Stomach smooth muscle (tissue), 2 donors: ENCODE results near the gene HIPK3.
"Not testable (repeated sequence)": the region's sequence is repeated elsewhere in the genome, so short reads cannot be mapped to it uniquely, and the experiment has no call there.

ENCODE experiments used
- H3K27ac ChIP-seq: one replicate; pipeline ENCODE4 v1.7.0; 2013; ENCODE audit warnings: mild to moderate bottlenecking, low read length, inconsistent platforms
- H3K27me3 ChIP-seq, 2 donors: one replicate each; pipeline ENCODE4 v1.7.0; 2013; ENCODE audit warnings: low read length in 2 of 2; ENCODE audit not compliant: insufficient read depth in 2 of 2, control insufficient read depth in 1 of 2
- H3K36me3 ChIP-seq, 2 donors: one replicate each; pipeline ENCODE4 v1.7.0; 2013; ENCODE audit warnings: low read length in 2 of 2; ENCODE audit not compliant: control insufficient read depth in 2 of 2, insufficient read depth in 2 of 2
- H3K4me1 ChIP-seq: one replicate; pipeline ENCODE4 v1.7.0; 2013; ENCODE audit warnings: low read length; ENCODE audit not compliant: control insufficient read depth, insufficient read depth
- H3K4me3 ChIP-seq, 2 donors: one replicate each; pipeline ENCODE4 v1.7.0; 2013; ENCODE audit warnings: low read length in 2 of 2
- H3K9ac ChIP-seq, 2 donors: one replicate each; pipeline ENCODE4 v1.7.0; 2013; ENCODE audit warnings: low read length in 2 of 2, mild to moderate bottlenecking in 1 of 2
- H3K9me3 ChIP-seq, 2 donors: one replicate each; pipeline ENCODE4 v1.7.0; 2013; ENCODE audit warnings: low read length in 2 of 2; ENCODE audit not compliant: control insufficient read depth in 2 of 2
- donor health status: healthy.
- donor health status: Pancreatic carcinoma.

The HIPK3 gene

GRCh38 chr11:33296695-33297094 is 39.5 kb downstream of the HIPK3 start:
- no peak overlapping the region for H3K4me3 ChIP-seq
- peaks cover 3 to 4% of the 10 kb centered on the region in 2 donors for H3K36me3 ChIP-seq

GRCh38 chr11:33303541-33303940 is 46.4 kb downstream of the HIPK3 start:
- Histone ChIP-seq H3K4me1 (peaks cover 18% of the 10 kb centered on the region), H3K27ac (no peak overlapping the region), H3K36me3 (peaks cover 0 to 3% of the 10 kb centered on the region in 2 donors), H3K9ac (no peak overlapping the region), H3K4me3 (no peak overlapping the region), H3K27me3 (no peaks in the 10 kb centered on the region), H3K9me3 (no peaks in the 10 kb centered on the region)

More at GRCh38 chr11:33296695-33297094, 39.5 kb downstream of the HIPK3 start:
- Histone ChIP-seq H3K9ac (no peak overlapping the region), H3K27me3 (no peaks in the 10 kb centered on the region), H3K27ac (peak overlapping the region; percentile 33), H3K9me3 (no peaks in the 10 kb centered on the region), H3K4me1 (peaks cover 38% of the 10 kb centered on the region)

GRCh38 chr11:33306821-33307220 is 49.6 kb downstream of the HIPK3 start:
- not testable (repeated sequence) for H3K9me3 ChIP-seq, H3K27ac ChIP-seq, H3K4me1 ChIP-seq, H3K27me3 ChIP-seq, H3K4me3 ChIP-seq, H3K36me3 ChIP-seq, H3K9ac ChIP-seq

GRCh38 chr11:33307984-33308383 is 50.8 kb downstream of the HIPK3 start:
- H3K4me3 ChIP-seq: no peak overlapping the region
- peaks cover 6% of the 10 kb centered on the region for H3K4me1 ChIP-seq
- H3K27me3 ChIP-seq: no peaks in the 10 kb centered on the region
- H3K9me3 ChIP-seq: no peaks in the 10 kb centered on the region
- H3K9ac ChIP-seq: no peak overlapping the region
- H3K27ac ChIP-seq: no peak overlapping the region
- H3K36me3 ChIP-seq: peaks cover 0 to 3% of the 10 kb centered on the region in 2 donors

DNA sequence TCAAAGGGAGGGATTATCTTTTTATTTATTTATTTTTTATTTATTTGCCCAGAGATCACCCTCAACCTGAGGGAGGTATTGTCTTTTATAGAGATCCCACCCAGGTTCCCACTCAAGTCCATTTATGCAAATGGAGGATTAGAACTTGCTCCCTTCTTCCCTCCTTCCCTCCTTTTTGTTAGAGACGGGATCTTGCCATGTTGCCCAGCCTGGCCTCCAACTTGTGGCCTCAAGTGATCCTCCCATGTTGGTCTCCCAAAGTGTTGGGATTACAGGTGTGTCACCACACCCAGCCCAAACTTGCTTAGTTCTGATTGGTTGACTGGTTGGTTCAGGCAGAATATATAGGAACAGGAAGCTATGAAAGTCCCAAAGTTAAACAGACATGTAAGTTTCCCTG is 51.9 kb downstream of the HIPK3 start:
- Histone ChIP-seq H3K4me1 (peaks cover 2% of the 10 kb centered on the region), H3K9ac (no peak overlapping the region), H3K4me3 (no peak overlapping the region), H3K9me3 (no peaks in the 10 kb centered on the region), H3K27me3 (no peaks in the 10 kb centered on the region), H3K27ac (no peak overlapping the region), H3K36me3 (peaks cover 0 to 3% of the 10 kb centered on the region in 2 donors)

- no peak overlapping the region for H3K9ac ChIP-seq
- H3K4me1 ChIP-seq: peaks cover 2% of the 10 kb centered on the region
- H3K27me3 ChIP-seq: no peaks in the 10 kb centered on the region
- H3K27ac ChIP-seq: no peak overlapping the region
- no peaks in the 10 kb centered on the region for H3K9me3 ChIP-seq
- no peak overlapping the region for H3K4me3 ChIP-seq
- peaks cover 0 to 3% of the 10 kb centered on the region in 2 donors for H3K36me3 ChIP-seq
Measured at GRCh38 chr11:33310720-33311500, 53.7 kb downstream of the HIPK3 start.

DNA sequence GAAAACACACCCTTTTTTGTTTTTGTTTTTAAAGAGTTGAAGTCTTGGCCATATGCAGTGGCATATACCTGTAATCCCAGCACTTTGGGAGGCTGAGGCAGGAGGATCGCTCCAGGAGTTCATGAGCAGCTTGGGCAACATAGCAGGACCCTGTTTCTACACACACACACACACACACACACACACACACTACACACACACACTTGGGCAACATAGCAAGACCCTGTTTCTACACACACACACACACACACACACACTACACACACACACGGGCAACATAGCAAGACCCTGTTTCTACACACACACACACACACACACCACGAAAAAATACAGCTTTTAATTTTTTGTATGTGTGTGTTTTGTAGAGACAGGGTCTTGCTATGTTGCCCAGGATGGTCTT is 54.5 kb downstream of the HIPK3 start:
- Histone ChIP-seq H3K4me1 (peaks cover 2% of the 10 kb centered on the region), H3K27me3 (no peaks in the 10 kb centered on the region), H3K9me3 (no peaks in the 10 kb centered on the region), H3K27ac (no peak overlapping the region), H3K4me3 (no peak overlapping the region), H3K9ac (no peak overlapping the region), H3K36me3 (peaks cover 0 to 3% of the 10 kb centered on the region in 2 donors)

- no peak overlapping the region for H3K9ac ChIP-seq
- H3K9me3 ChIP-seq: no peaks in the 10 kb centered on the region
- H3K4me3 ChIP-seq: no peak overlapping the region
- H3K36me3 ChIP-seq: peaks cover 0 to 3% of the 10 kb centered on the region in 2 donors
- H3K4me1 ChIP-seq: peaks cover 8% of the 10 kb centered on the region
- H3K27ac ChIP-seq: no peak overlapping the region
- no peaks in the 10 kb centered on the region for H3K27me3 ChIP-seq
Measured at GRCh38 chr11:33315822-33316221, 58.6 kb downstream of the HIPK3 start.

DNA sequence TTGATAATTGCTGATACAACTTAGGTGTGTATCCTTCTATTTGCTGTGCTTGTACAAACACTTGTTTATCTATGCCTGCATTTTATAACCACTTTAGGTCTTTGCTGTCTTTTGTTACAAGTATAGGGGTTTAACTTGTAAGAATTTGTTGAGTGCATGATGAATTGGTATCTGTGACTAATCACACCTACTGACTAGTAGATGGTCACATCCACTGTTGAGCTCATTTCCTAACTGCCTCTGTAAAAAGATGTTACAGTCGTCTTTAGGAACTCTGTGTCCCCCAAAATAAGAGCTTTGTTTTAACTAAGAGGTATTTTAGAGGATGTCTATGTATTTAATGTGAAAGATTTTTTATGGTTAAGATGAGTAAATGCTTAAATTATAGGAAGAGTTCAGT is 60.5 kb downstream of the HIPK3 start:
- Histone ChIP-seq H3K9ac (no peak overlapping the region), H3K4me1 (peaks cover 6% of the 10 kb centered on the region), H3K36me3 (no peaks in the 10 kb centered on the region), H3K27me3 (no peaks in the 10 kb centered on the region), H3K9me3 (no peaks in the 10 kb centered on the region), H3K4me3 (no peak overlapping the region), H3K27ac (no peak overlapping the region)

DNA sequence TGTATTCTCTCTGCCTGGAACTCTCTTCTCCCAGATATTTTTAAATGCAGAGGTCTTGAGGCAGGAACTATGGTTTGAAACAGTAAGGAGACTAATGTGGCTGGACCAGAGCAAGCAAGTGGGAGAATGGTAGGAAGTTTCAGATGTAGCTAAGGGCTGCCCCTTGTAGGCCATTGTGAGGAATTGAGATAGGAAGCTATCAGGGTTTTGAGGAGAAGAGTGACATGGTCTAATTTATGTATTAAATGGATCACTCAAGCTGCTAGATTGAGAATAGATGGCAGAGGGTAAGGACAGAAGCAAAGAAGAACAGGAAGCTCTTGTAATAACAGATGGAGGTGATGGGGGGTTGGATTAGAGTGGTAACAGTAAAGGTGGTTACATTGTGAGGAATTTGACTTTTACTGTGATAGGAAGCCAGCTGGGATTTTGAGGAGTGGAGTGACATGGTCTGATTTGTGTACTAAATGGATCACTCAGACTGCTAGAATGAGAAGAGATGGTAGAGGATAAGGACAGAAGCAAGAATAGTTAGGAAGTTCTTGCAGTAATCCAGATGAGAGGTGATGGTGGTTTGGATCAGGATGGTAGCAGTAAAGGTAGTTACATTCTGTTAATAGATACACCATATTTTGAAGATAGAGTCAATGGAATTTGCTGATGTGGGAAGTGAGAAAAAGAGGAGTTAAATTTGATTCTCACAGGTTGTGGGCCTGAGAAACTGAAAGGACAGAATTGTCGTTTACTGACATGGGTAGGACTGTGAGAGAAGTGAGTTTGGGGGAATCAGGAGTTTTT is 63.0 kb downstream of the HIPK3 start:
- peaks cover 10% of the 10 kb centered on the region for H3K4me1 ChIP-seq
- H3K9me3 ChIP-seq: no peaks in the 10 kb centered on the region
- H3K27ac ChIP-seq: no peak overlapping the region
- H3K27me3 ChIP-seq: no peaks in the 10 kb centered on the region
- no peaks in the 10 kb centered on the region for H3K36me3 ChIP-seq
- H3K9ac ChIP-seq: no peak overlapping the region
- H3K4me3 ChIP-seq: no peak overlapping the region
